Urinary bladder (tissue), 4 donors: Measurements from ENCODE around the gene NCAPD3. TPM values are rescaled to one million over a fixed set of nuclear protein-coding genes. Genes with fewer than 3 reads are reported as not detected.

Experiments
- DNase-seq: peaks from one replicate; pipeline ENCODE4 v3.0.0-alpha.2; 2015; ENCODE audit errors: extremely low spot score
- H3K27ac ChIP-seq: one replicate; pipeline ENCODE4 v1.5.1; 2013; ENCODE audit warnings: low read depth, mild to moderate bottlenecking, moderate library complexity
- H3K36me3 ChIP-seq: one replicate; pipeline ENCODE4 v1.6.1; 2013; ENCODE audit warnings: mild to moderate bottlenecking, moderate library complexity; ENCODE audit not compliant: insufficient read depth
- H3K4me1 ChIP-seq: one replicate; pipeline ENCODE4 v1.6.1; 2013; ENCODE audit warnings: mild to moderate bottlenecking, moderate library complexity; ENCODE audit not compliant: insufficient read depth
- H3K4me3 ChIP-seq: one replicate; pipeline ENCODE4 v1.5.1; 2013; ENCODE audit warnings: low read depth, low read length
- WGBS: extraction: QIAGEN DNeasy Blood & Tissue Kit; methylation state at CpG from one replicate; pipeline ENCODE4 v1.1.7; 2013; 5-methylcytosine and 5-hydroxymethylcytosine counted together
- polyA plus RNA-seq: library from polyadenylated mRNA; stranded (reverse); fragments of 200-250 nt; gene quantifications from one replicate; pipeline ENCODE4 v1.2.3, GENCODE V29; 2013
- total RNA-seq: library from RNA; depleted of rRNA; stranded (reverse); fragments of >200 nt; gene quantifications from one replicate; pipeline ENCODE4 v1.2.3, GENCODE V29; 2014
- donor health status: healthy with polysubstance abuse.
- donor health status: healthy.

NCAPD3 gene
- total and polyA plus RNA-seq, 2 donors, result 9.5 to 29.1 TPM

DNA sequence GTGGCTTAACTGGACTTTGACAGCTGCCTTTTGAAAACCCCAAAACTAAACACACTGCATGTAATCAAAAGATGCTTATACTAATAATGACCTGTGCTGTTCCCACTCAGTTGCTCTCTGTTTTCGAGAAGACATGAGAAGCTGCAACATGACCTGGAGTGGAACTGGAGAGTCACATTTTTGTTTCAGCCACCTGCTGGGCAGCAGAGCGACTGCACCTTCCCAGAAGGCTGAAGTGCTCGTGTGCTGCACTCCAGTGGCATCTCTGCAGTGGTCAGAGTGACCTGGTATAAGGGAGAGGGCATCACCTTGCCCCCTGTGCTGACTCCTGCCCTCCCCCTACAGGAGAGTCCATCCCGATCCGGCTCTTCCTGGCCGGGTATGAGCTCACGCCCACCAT is 20.8 kb upstream of the NCAPD3 start:
- no peak for DNase-seq
- H3K27ac ChIP-seq, result no peak overlapping the region
- 50% methylated on average over 7 of the region's 7 CpGs for WGBS
- H3K4me3 ChIP-seq, result no peak overlapping the region
- H3K36me3 ChIP-seq, result peaks cover 5% of the 10 kb centered on the region
- no peaks in the 10 kb centered on the region for H3K4me1 ChIP-seq

DNA sequence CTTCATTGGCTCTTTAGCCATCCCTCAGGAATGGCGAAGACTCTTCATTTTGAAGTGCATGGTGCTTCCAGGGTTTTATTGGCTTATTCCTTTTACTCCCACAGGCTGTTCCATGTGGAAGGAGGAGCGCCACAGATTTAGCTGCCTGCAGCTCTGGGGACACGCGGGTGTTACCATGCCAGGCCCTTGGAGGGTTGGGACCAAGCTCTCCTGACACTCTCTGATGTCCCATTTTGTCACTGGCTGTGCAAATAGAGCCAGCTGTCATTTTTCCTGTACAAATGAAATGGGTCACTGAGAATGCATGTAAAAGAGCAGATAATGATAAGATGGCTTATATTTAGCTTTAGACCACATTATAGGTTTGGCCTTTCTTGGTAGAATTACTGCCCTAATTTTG is 20.1 kb upstream of the NCAPD3 start:
- Histone ChIP-seq H3K27ac (no peak overlapping the region), H3K4me3 (no peak overlapping the region), H3K36me3 (peaks cover 5% of the 10 kb centered on the region), H3K4me1 (no peaks in the 10 kb centered on the region)
- WGBS, result 97% methylated on average over 4 of the region's 4 CpGs
- no peak for DNase-seq

DNA sequence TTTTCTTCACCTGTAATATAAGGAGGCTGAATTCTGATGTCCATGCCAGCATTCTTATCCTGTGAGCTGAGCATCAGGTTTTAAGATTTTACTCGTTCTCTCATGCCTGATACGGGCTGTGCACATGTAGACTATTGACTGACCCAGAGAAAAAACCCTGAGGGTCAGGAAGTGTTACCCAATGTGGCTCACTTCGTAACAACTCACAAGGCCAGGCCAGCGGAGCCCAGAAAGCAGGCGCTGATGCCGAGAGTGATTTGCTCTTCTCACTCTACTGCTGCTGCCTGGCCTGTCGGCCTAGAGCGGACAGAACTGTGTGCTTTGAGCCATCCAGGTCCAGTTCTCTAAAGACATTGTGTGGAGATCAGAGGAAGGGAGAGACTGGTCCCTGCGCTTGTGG is 18.6 kb upstream of the NCAPD3 start:
- H3K4me3 ChIP-seq, result no peak overlapping the region
- WGBS, result 88% methylated on average over 9 of the region's 9 CpGs
- no peak for DNase-seq
- no peak overlapping the region for H3K27ac ChIP-seq
- no peaks in the 10 kb centered on the region for H3K4me1 ChIP-seq
- peaks cover 5% of the 10 kb centered on the region for H3K36me3 ChIP-seq

DNA sequence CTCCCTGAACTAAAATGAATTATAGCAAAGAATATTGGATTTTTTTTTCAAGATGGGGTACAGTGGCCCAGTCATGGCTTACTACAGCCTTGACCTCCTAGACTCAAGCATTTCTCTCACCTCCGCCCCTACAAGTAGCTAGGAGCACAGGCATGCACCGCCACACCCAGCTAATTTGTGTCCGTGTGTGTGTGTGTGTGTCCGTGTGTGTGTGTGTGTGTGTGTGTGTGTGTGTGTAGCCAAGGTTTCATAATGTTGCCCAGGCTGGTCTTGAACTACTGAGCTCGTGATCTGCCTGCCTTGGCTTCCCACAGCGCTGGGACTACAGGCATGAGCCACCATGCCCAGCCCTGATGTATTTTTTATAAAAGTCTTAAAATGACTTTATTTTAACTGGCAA is 16.8 kb upstream of the NCAPD3 start:
- Histone ChIP-seq H3K4me3 (no peak overlapping the region), H3K4me1 (no peaks in the 10 kb centered on the region), H3K27ac (no peak overlapping the region), H3K36me3 (peaks cover 5% of the 10 kb centered on the region)
- no peak for DNase-seq
- WGBS, result 71% methylated on average over 6 of the region's 6 CpGs

DNA sequence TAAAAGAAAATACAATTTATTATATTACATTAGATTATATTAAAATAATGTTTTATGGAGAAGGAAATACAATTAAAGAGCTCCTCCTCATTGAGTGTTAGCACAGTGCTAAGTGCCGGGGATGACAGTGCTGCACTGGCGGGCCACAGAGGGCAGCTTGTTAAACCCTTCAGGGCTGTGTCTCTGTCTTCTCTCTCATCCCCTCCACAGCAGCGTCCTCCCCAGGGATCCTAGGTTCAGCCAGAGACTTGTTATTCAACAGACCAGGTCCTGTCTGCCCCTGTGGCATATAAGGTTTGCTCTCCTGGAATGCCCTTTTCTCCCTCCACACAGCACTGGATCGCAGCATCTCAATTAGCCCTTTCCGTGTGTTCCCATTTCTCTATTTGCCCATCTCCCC is 15.2 kb upstream of the NCAPD3 start:
- no peak for DNase-seq
- no peaks in the 10 kb centered on the region for H3K4me1 ChIP-seq
- H3K27ac ChIP-seq, result no peak overlapping the region
- no peak overlapping the region for H3K4me3 ChIP-seq
- 94% methylated on average over 5 of the region's 5 CpGs for WGBS
- H3K36me3 ChIP-seq, result peaks cover 5% of the 10 kb centered on the region

DNA sequence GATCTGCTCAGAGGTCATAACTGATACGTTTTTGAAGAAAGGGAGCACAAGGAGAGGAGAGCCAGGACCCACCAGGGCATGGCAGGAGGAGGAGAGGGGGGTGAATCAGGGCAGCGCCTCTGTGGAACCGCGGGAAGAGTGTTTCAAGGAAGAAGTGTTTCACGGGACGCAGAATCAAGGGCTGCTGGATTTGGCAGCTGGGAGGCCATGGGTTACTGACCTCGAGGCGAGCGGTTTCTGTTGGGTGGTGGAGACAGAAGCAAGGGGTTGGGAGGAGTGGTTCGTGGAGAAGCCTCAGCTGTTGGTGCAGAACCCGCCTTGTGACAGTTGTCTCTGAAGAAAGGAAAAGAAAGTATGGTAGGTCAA is 13.8 kb upstream of the NCAPD3 start:
- Histone ChIP-seq H3K4me3 (no peak overlapping the region), H3K36me3 (peaks cover 2% of the 10 kb centered on the region), H3K27ac (no peak overlapping the region), H3K4me1 (no peaks in the 10 kb centered on the region)
- DNase-seq, result no peak
- 80% methylated on average over 11 of the region's 11 CpGs for WGBS

DNA sequence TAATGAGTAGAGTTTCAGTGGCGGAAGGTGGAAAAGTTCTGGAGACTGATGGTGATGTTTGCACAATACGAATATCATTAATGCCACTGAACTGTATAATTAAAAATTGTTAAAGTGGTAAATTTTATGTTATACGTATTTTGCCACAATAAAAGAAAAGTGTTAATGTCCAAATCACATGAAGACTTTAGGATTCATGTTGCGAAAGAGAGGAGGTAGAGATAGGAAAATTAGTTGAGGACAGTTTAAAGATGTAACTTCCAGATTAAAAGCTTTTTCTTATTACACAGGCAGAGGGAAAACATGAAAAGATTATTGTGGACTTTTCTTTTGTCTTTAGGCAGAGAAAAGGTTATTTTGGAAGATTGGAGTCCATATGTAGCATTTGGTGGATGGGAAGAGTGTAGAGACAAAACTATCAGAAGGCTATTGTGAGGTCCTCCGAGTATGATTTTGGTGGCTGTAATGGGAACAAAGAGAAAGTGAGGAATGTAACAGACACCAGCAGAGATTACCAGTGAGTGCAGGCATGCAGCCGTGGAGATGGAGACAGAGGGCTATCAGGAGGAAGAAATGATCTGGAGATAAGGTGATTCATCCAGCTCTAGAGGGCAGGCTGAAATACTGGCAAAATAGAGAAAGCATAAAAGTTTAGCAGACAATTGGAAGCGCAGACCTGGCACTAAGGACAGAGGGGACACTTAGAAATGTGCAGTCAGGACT is 13.2 kb upstream of the NCAPD3 start:
- no peak overlapping the region for H3K4me3 ChIP-seq
- DNase-seq, result no peak
- peaks cover 2% of the 10 kb centered on the region for H3K36me3 ChIP-seq
- 85% methylated on average over 7 of the region's 7 CpGs for WGBS
- H3K4me1 ChIP-seq, result no peaks in the 10 kb centered on the region
- H3K27ac ChIP-seq, result no peak overlapping the region

DNA sequence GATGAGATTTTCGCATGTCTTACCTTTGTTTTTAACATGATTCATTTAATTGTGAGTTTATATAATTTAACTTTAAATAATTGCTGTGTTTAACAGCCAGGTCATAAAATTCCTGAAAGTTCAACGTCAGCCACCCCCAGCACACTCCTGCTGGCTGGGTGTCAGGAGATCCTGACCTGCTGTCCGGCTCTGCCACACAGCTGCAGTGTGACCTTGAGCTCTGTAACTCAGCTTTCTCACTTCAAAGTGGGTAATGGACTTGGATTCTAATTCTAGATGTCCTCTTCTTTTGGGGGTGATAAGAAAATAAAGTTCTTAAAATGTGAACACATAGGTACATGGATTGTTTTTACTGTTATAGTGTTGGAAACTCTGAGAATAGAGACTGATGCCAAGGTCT is 11.6 kb upstream of the NCAPD3 start:
- Histone ChIP-seq H3K36me3 (peaks cover 2% of the 10 kb centered on the region), H3K4me1 (no peaks in the 10 kb centered on the region), H3K27ac (no peak overlapping the region), H3K4me3 (no peak overlapping the region)
- 85% methylated on average over 3 of the region's 3 CpGs for WGBS
- DNase-seq, result no peak

DNA sequence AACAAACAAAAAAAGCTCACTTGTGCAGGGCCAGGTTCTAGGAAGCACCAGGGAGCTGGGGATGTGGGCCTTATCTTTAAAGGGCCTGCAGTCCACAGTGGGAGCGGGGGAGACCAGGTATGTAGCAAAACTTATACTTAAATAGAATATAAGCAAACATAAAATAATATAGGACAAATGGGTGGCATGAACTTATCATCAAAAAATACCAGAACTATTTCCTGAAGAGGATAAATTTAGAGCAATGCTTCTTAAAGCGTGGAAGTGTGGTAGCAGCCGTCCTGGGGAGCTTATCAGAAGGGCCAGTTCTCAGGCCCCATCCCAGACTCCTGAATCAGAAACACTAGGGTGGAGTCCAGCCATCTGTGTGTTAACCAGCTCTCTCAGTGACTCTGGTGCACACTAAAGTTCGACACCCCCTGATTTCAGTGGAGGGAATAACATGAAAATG is 10.0 kb upstream of the NCAPD3 start:
- H3K4me3 ChIP-seq, result no peak overlapping the region
- no peaks in the 10 kb centered on the region for H3K4me1 ChIP-seq
- H3K36me3 ChIP-seq, result no peaks in the 10 kb centered on the region
- H3K27ac ChIP-seq, result no peak overlapping the region
- no peak for DNase-seq
- 91% methylated on average over 4 of the region's 4 CpGs for WGBS

DNA sequence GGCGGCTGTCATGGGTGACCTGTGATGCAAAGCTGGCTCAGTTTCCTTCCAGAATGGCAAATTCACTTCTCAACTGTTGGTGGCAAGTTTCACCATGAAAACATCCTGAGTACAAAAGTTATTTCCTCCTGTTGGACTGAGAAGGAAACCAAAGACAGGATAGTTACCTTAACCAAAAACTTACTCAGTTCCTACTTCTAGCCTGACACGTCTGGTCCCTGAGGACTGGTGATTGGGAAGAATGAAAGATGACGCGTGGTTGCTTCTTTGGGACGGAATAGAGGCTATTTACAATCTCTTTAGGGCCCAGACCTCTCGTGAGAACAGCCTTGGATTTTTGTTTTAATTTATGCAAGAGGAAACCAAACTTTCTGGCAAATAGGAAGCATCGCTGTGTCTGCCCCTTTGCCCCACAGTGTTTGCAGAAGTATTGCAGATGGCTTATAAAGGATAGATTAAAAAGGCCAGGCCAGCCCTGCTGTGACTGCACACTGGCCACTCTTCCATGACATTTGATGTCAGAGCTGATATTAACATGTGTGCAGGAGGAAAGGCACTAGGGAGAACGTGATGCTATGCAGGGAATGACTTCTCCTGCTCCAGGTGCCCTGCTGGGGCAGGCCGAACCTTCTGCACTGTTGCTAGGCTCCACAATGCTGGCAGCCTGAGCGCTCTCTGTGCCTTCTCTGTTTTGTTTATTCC is 8.3 kb upstream of the NCAPD3 start:
- Histone ChIP-seq H3K4me3 (no peak overlapping the region), H3K4me1 (no peaks in the 10 kb centered on the region), H3K27ac (no peak overlapping the region), H3K36me3 (no peaks in the 10 kb centered on the region)
- DNase-seq, result no peak
- WGBS, result 75% methylated on average over 10 of the region's 10 CpGs

DNA sequence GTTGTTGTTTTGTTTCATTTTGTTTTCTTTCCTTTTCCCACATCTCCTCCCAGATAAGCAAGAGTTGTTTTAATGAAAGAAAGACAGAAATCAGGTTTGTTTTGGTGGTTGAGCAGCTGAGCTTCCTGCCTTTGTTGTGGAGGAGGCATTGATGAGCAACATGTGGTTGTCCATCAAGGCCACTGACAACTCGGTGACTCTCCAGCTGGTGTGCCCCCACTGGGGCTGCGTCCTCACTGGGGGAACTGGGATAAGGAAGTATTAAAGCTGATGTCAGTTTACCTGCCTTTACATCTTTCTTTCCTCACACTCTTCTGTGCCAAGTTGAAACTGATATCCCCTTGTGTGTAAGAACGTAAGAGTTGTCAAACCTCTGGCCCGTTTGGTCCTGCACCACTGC is 6.6 kb upstream of the NCAPD3 start:
- WGBS, result 80% methylated on average over 4 of the region's 4 CpGs

DNA sequence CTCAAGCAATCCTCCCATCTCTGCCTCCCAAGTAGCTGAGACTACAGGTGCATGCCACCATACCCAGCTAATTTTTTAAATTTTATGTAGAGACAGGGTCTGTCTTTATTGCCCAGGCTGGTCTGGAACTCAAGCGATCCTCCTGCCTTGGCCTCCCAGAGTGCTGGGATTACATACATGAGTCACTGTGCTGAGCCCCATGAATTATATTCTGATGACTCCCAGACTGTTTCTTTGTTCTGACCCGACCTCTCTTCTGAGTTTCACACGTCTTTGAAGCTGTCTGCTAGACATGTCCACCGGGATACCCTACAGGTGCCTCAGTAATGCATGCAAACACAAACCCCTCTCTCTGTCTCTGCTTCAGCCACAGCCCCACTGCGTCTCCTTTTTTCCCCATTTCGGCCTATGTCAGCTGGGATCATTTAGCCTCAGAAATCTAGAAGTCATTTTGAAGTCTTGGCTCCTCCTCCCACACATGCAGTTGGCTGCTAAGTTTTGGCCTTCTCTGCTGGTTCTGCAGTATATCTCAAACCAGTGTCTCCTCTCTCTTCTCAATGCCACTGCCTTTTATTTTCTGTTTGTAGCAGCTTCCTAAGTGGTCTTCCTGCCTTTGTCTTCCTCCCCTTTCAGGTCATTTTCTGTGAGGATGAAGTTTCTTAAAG is 5.5 kb upstream of the NCAPD3 start:
- no peak for DNase-seq
- 78% methylated on average over 6 of the region's 6 CpGs for WGBS
- no peaks in the 10 kb centered on the region for H3K4me1 ChIP-seq

More for the DNA sequence above, 6.6 kb upstream of the NCAPD3 start:
- H3K4me3 ChIP-seq, result no peak overlapping the region
- no peak for DNase-seq
- H3K36me3 ChIP-seq, result no peaks in the 10 kb centered on the region
- no peaks in the 10 kb centered on the region for H3K4me1 ChIP-seq
- no peak overlapping the region for H3K27ac ChIP-seq

DNA sequence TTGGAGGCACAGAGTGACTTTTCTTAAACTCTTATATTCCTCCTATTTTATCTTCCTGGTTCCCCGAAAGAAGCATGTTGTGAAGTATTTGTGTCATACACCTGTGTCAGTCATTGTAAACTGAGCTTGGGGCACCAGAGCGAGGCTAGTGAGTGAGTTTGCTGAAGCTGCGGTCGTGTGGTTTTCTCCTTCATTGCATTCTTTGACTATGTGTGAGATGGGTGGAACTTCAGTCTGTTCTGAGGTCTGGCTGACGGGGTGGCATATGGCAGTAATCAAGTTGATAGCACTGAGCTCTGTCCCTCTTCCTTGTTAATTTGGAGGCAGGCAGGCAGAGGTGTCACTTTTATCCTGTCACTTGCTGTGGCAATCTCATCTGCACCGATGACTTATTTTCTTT is 4.9 kb upstream of the NCAPD3 start:
- no peaks in the 10 kb centered on the region for H3K36me3 ChIP-seq
- 76% methylated on average over 6 of the region's 6 CpGs for WGBS
- no peaks in the 10 kb centered on the region for H3K4me1 ChIP-seq
- DNase-seq, result no peak
- no peak overlapping the region for H3K4me3 ChIP-seq
- H3K27ac ChIP-seq, result no peak overlapping the region

More for the DNA sequence above, 5.5 kb upstream of the NCAPD3 start:
- Histone ChIP-seq H3K27ac (no peak overlapping the region), H3K36me3 (no peaks in the 10 kb centered on the region), H3K4me3 (no peak overlapping the region)

DNA sequence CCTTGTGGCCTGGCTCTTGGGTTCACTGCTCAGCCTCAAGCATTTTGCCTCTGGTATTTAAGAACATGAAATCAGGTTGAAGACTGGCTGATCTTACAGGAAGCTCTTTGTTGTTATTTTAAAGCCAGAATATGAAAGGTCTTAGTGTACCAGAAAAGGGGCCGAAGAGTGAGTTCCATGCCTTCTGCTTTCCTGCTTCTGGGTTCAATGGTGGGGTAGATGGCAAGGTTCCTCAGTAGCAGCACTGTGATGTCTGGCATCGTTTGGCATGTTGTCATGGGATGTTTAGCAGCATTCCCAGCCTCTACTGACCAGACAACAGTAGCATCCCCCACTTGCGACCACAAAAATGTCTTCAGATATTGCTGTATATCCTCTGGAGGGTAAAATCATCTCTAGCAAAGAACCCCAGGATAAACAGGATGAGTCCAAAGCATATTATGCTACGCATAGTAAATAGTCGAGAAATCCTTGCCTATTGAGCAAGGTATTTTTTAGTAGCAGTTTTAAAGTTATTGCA is 3.1 kb upstream of the NCAPD3 start:
- H3K4me3 ChIP-seq, result no peak overlapping the region
- H3K36me3 ChIP-seq, result no peaks in the 10 kb centered on the region
- H3K4me1 ChIP-seq, result no peaks in the 10 kb centered on the region
- 89% methylated on average over 5 of the region's 5 CpGs for WGBS
- H3K27ac ChIP-seq, result no peak overlapping the region
- DNase-seq, result no peak
